Astrocyte (in vitro differentiated cells and primary cell): ENCODE measurements around the gene BOD1L2.

Source experiments
- CTCF ChIP-seq: IDR thresholded peaks from 2 replicates; pipeline ENCODE4 v1.5.1; 2011; ENCODE audit warnings: low read depth, mild to moderate bottlenecking, inconsistent platforms, low read length, moderate library complexity; ENCODE audit not compliant: insufficient read depth
- EZH2 ChIP-seq: IDR thresholded peaks from 2 replicates; pipeline ENCODE4 v1.6.1; 2012; ENCODE audit warnings: mild to moderate bottlenecking, low read length, inconsistent platforms; ENCODE audit not compliant: insufficient read depth

- no peak for TF ChIP-seq CTCF
- TF ChIP-seq EZH2, result no peak
Measured at GRCh38 chr18:57167617-57168308, 20.9 kb downstream of the BOD1L2 start.
